ENCODE data around the gene PRKAR1A.
"Not testable (repeated sequence)": the region's sequence is repeated elsewhere in the genome, so short reads cannot be mapped to it uniquely, and the experiment has no call there.

Gene PRKAR1A

DNA sequence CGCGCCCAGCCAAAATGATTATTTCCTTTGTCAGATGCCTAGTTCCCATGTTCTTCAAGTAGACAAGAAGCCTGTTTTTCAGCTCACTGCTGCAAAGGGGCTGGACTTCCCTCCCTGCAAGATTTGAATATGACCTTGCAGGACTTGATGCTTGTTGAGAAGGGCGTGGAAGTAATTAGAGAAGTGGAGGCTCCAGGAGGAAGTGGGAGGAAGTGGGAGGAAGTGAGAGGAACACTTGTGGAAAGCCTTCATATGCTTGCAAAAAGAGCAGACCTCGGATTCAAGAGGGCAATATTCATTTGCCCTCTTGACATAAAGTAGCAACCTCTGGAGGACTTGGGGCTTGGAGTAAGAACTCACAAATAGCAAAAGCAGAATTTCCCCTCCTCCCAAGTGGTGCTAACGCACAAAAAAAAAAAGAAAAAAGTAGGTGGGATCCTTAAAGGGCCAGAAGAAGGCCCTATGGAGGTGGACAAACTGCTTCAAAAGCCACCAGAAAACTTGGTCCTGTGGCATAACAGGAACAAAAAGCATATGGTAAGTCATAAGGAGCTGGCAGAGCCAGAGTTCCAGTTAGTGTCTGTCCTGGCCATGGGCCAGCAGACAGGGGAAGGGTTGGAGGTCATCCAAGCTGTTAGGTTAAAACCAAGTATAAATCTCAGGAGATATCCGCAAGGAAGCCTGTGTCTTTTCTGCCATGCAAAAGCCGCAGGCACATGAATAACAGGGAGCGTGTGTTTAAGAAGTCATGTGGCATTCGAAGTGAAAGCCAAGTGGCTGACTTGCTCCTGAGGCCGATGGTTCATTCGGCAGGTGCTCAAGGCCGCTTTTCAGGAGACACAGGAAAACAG, 20.6 kb upstream of the PRKAR1A start:
- H3K4me1 ChIP-seq: peaks cover 24% of the 10 kb centered on the region
- H3K4me3 ChIP-seq: no peak overlapping the region
- H3K9ac ChIP-seq: no peak overlapping the region

DNA sequence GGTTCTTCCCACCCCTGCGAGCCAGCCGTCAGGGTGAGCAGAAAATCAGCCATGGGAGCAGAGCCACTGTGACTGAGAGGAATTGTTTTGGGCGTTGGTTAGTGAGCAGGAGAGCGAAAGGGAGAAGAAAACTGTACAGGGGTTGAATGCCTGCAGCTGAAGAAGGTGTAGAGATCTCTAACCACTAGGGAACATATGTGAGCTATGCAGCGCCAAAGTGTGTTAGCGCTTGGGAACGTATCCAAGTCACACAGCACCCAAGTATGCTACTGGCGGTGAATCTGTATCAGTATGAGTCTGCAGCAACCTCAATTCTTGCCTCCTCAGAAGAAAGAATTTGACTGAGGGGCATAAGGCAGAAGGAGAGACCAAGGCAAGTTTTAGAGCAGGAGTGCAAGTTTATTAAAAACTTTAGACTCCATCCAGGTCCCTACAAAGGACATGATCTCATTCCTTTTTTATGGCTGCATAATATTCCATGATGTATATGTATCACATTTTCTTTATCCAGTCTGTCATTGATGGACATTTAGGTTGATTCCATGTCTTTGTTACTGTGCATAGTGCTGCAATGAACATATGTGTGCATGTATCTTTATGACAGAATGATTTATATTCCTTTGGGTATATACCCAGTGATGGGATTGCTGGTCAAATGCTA, 19.7 kb upstream of the PRKAR1A start:
- not testable (repeated sequence) for H3K9ac ChIP-seq, H3K27me3 ChIP-seq, H3K27ac ChIP-seq, H3K9me3 ChIP-seq, H3K4me3 ChIP-seq, H4K20me1 ChIP-seq, H3K4me2 ChIP-seq, H3K36me3 ChIP-seq
- peaks cover 20% of the 10 kb centered on the region for H3K4me1 ChIP-seq

More for the DNA sequence above, 20.6 kb upstream of the PRKAR1A start:
- Histone ChIP-seq H3K36me3 (no peaks in the 10 kb centered on the region), H3K9me3 (no peaks in the 10 kb centered on the region), H4K20me1 (no peaks in the 10 kb centered on the region), H3K4me2 (peak overlapping the region; percentile 20; the same call in 1 of the 2 replicates), H3K27ac (no peak overlapping the region), H3K27me3 (no peaks in the 10 kb centered on the region)
- TF ChIP-seq Cebpa-rat (IDR thresholded peaks at IDR 0.05): no peak

DNA sequence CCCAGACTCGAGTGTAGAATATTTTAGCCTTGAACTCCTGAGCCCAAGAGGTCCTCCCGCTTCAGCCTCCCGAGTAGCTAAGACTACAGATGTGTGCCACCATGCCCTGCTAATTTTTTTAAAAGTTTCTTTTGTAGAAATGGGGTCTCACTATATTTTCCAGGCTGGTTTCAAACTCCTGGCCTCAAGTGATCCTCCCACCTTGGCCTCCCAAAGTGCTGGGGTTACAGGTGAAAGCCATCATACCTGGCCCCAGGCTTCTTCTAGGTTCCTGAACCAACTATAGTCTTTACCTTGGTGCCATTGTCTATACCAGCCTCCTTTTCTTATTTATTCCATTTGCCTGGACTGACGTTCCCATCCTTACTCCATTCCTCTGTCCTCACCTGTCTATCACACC, 17.1 kb upstream of the PRKAR1A start:
- no peaks in the 10 kb centered on the region for H4K20me1 ChIP-seq
- no peak overlapping the region for H3K4me2 ChIP-seq
- H3K4me3 ChIP-seq: no peak overlapping the region
- H3K27ac ChIP-seq: no peak overlapping the region
- 0 out of 2 replicates have a peak, but pooled peaks cover 4% of the 10 kb centered on the region for H3K9me3 ChIP-seq
- TF ChIP-seq Cebpa-rat (IDR thresholded peaks at IDR 0.05): no peak
- peaks cover 21% of the 10 kb centered on the region for H3K4me1 ChIP-seq
- H3K9ac ChIP-seq: no peak overlapping the region
- H3K36me3 ChIP-seq: no peaks in the 10 kb centered on the region
- H3K27me3 ChIP-seq: no peaks in the 10 kb centered on the region

DNA sequence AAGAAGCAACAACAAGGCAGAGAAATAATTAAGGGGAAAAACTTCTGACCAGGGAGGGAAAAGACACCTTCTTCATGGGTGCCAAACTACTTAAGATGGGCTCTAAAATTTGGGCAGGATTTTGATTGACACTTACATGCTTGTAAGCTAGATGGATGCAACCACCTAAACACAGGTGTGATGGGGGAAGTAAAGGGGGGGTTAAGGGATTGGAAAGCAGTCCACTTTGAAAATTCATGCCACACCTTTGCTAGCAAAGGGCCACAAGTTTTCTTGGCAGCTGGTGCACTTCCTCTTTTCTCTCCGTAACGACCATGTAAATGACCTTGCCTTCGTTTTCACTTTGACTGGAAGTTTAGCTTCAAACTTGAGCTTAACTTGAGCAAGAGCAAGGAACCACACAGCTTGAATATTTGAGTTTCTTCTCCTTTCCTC, 14.3 kb upstream of the PRKAR1A start:
- no peak overlapping the region for H3K27ac ChIP-seq

DNA sequence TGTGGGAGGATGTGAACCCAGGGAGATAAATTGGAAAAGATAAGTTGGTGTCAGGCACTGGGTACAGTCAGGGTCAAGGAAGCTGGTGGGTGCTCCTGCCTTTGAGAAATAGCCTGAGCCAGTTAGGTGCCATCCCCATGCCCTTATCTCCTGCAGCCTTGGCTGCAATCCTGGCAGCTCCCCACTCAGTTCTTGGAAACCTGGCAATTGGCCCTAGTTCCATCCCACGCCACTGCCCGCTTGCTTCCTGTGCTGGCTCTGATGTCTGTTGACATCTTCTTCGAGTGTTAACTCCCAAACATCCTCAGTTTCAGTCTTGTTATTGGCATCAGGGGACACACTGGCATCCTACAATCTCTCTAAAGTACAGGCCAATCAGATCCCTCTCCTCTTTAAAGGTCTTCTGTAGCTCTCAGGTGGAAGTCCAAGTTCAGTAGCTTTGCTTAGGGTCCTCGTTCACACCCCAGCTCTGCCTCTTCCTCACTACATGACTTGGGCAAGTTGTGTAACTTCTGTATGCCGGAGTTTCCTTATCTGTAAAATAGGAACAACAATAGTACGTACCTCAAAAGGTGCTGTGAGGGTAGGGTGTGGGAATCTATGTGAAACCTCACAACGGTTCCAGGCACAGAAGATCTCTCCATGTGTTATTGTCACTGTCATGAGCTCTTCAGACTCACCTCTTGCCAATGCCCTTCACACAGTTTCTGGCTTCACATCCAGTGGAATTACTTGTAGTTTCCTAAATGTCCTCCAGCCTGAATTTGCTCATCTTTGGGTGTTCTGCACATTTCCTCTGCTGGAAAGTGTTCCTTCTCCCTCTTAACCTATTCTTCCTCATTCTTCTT, 13.5 kb upstream of the PRKAR1A start:
- Histone ChIP-seq H3K9me3 (0 out of 2 replicates have a peak, but pooled peaks cover 8% of the 10 kb centered on the region), H3K9ac (no peak overlapping the region), H3K27ac (no peak overlapping the region), H3K4me2 (peak overlapping the region; percentile 25), H3K4me1 (peaks cover 12% of the 10 kb centered on the region), H4K20me1 (no peaks in the 10 kb centered on the region), H3K27me3 (no peaks in the 10 kb centered on the region), H3K4me3 (no peak overlapping the region), H3K36me3 (no peaks in the 10 kb centered on the region)
- no peak for TF ChIP-seq Cebpa-rat (IDR thresholded peaks at IDR 0.05)

More for the DNA sequence above, 14.3 kb upstream of the PRKAR1A start:
- Histone ChIP-seq H3K27me3 (no peaks in the 10 kb centered on the region), H3K36me3 (no peaks in the 10 kb centered on the region), H4K20me1 (no peaks in the 10 kb centered on the region), H3K9ac (no peak overlapping the region), H3K9me3 (0 out of 2 replicates have a peak, but pooled peaks cover 8% of the 10 kb centered on the region), H3K4me2 (peak overlapping the region; percentile 25), H3K4me1 (peaks cover 12% of the 10 kb centered on the region), H3K4me3 (no peak overlapping the region)
- no peak for TF ChIP-seq Cebpa-rat (IDR thresholded peaks at IDR 0.05)

DNA sequence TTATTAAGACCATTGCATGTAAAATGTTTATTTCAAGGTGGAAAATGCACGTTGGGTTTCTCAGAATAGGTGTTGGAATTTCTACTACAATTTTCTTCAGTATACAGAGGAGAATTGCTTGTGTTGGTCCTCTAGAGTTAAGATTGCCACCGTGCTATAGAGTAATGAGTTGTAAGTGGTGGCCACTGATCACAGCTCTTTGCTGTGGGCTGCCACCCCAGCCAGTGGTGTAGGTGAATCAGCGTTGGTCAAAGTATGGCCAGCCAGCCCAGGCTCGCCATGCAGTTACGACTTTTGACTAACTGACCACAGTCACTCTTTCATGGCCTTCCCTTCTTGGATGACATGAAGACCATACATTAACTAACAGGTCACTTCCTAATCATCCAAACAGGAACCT, 12.6 kb upstream of the PRKAR1A start:
- H3K9ac ChIP-seq: no peak overlapping the region
- no peak for TF ChIP-seq Cebpa-rat (IDR thresholded peaks at IDR 0.05)
- H3K4me1 ChIP-seq: peaks cover 12% of the 10 kb centered on the region
- H3K27me3 ChIP-seq: no peaks in the 10 kb centered on the region
- H3K4me3 ChIP-seq: no peak overlapping the region
- no peak overlapping the region for H3K27ac ChIP-seq
- no peak overlapping the region for H3K4me2 ChIP-seq
- H3K36me3 ChIP-seq: no peaks in the 10 kb centered on the region
- 0 out of 2 replicates have a peak, but pooled peaks cover 8% of the 10 kb centered on the region for H3K9me3 ChIP-seq
- no peaks in the 10 kb centered on the region for H4K20me1 ChIP-seq

DNA sequence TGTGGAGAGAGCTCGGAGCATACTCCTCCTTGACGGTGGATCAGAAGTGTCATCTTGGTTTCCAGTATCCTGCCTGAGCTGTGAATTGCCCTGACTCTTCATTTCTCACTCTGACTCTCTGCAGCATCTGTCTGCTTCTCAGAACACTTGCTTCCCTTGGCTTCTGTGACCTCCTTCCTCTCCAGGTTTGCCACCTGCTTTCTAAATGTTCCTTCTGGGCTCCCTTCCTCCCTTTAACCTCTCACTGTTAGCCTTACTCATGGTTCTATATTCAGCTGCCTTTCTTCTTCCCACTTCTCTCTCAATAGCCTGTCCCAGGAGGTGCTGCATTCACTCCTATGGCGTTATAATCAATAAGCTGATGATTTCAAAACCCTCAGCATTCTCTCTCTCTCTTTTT, 11.2 kb upstream of the PRKAR1A start:
- Histone ChIP-seq H4K20me1 (no peaks in the 10 kb centered on the region), H3K9me3 (0 out of 2 replicates have a peak, but pooled peaks cover 8% of the 10 kb centered on the region), H3K27ac (no peak overlapping the region), H3K27me3 (no peaks in the 10 kb centered on the region), H3K4me2 (no peak overlapping the region), H3K4me1 (peaks cover 12% of the 10 kb centered on the region), H3K36me3 (no peaks in the 10 kb centered on the region), H3K4me3 (no peak overlapping the region), H3K9ac (no peak overlapping the region)
- TF ChIP-seq Cebpa-rat (IDR thresholded peaks at IDR 0.05): no peak

DNA sequence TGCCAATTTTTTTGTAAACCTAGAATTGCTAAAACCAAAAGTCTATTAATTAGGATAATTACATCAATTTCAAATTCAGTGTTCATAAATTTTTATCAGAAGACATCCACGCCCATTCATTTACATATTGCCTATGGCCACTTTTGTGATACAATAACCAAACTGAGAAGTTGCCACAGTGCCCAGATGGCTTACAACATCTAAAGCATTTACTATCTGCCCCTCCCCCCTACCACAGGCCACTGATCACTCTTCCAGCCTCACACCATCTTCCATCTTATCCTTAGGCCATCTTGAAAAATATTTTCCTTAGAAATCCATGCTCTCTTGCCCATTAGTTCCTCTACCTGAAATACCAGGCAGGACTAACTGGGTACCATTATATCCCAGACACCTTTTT, 6.3 kb upstream of the PRKAR1A start:
- H3K9ac ChIP-seq: no peak overlapping the region
- TF ChIP-seq Cebpa-rat (IDR thresholded peaks at IDR 0.05): no peak

DNA sequence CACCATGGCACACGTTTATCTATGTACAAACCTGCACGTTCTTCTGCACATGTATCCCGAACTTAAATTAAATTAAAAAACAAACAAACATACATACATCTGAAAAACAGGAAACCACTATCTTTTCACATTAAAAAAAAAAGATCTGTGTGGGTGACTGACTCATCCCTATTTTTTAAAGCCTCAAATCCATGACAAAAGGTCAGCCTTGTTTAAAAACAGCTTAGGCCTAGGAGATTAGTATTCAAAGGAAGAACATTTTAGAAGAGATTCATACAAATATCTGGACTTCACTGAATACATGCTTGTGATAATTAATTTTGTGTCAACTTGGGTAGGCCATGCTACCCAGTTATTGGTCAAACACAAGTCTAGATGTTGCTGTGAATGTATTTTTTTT, 4.7 kb upstream of the PRKAR1A start:
- H3K4me2 ChIP-seq: no peak overlapping the region
- no peaks in the 10 kb centered on the region for H3K9me3 ChIP-seq
- no peak for TF ChIP-seq Cebpa-rat (IDR thresholded peaks at IDR 0.05)
- no peaks in the 10 kb centered on the region for H3K36me3 ChIP-seq
- no peak overlapping the region for H3K4me3 ChIP-seq
- H3K9ac ChIP-seq: no peak overlapping the region
- H3K4me1 ChIP-seq: peaks cover 10% of the 10 kb centered on the region
- no peaks in the 10 kb centered on the region; the same call in 1 of the 2 replicates for H4K20me1 ChIP-seq
- H3K27ac ChIP-seq: no peak overlapping the region
- no peaks in the 10 kb centered on the region for H3K27me3 ChIP-seq

More for the DNA sequence above, 6.3 kb upstream of the PRKAR1A start:
- Histone ChIP-seq H3K4me2 (no peak overlapping the region), H3K27me3 (no peaks in the 10 kb centered on the region), H3K4me3 (no peak overlapping the region), H4K20me1 (no peaks in the 10 kb centered on the region), H3K4me1 (peaks cover 3% of the 10 kb centered on the region), H3K36me3 (no peaks in the 10 kb centered on the region), H3K9me3 (no peaks in the 10 kb centered on the region), H3K27ac (no peak overlapping the region)

All from BLaER1 (cell line).